ENCODE results near the gene CHP1. TPM values are rescaled to one million over a fixed set of nuclear protein-coding genes. Genes with fewer than 3 reads are reported as not detected.
"Not testable (repeated sequence)": the region's sequence is repeated elsewhere in the genome, so short reads cannot be mapped to it uniquely, and the experiment has no call there.

Gene CHP1
- total RNA-seq, 2 donors from 2014 or later, result 45.0 to 46.7 TPM

DNA sequence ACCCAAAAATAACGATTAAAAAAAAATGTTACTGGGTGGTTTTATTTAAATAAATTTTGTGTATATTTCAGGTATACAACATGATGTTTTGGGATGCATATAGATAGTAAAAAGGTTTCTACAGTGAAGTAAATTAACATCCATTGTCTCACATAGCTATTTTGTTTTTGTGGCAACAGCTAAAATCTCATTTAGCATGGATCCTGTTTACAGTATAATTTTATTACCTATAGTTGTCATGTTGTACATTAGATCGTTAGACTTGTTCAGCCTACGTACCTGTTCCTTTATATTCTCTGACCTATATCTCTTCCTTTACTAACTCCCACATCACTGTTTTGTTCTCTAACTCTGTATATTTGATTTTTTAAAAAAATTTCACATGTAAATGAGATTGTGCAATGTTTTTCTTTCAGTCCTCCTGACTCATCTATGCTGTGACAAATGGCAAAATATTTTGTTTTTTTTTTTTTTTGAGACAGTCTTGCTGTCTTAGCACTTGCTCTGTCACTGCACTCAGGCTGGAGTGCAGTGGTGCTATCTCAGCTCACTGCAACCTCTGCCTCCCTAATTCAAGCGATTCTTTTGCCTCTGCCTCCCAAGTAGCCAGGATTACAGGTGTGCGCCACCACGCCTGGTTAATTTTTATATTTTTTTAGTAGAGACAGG, 55.7 kb downstream of the CHP1 start:
- H3K4me1 Mint-ChIP-seq (ENCODE audit: low read depth), result peaks cover 56% of the 10 kb centered on the region
- no peaks in the 10 kb centered on the region for H3K27me3 Mint-ChIP-seq (ENCODE audit: low read depth)
- no peak for ATAC-seq (replicated peaks in 1 of 2)
- no peak for DNase-seq
- no peaks in the 10 kb centered on the region for H3K9me3 Mint-ChIP-seq
- H3K36me3 Mint-ChIP-seq (ENCODE audit: insufficient read depth in 2 of 2), result peaks cover 20 to 36% of the 10 kb centered on the region in 2 donors
- peak overlapping the region; percentile 93 for H3K27ac Mint-ChIP-seq
- H3K4me3 Mint-ChIP-seq, result peak overlapping the region; percentile 36 to 76

DNA sequence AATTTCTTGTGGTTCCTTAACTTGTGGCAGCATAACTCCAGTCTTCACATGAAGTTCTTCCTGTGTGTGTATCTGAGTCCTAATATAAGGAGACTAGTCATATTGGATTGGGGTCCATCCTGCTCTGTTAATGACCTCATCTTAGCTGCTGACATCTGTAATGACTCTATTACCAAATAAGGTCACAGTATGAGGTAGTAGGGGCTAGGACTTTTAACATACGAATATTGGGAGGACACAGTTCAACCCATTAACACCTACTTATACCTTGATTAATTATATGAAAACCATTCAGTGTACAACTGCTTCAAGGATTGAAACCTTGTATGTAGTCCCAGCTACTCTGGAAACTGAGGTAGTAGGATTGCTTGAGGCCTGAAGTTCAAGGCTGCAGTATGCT, 57.4 kb downstream of the CHP1 start:
- peaks cover 43% of the 10 kb centered on the region for H3K4me1 Mint-ChIP-seq (ENCODE audit: low read depth)
- H3K27me3 Mint-ChIP-seq (ENCODE audit: low read depth), result no peaks in the 10 kb centered on the region
- ATAC-seq (replicated peaks in 1 of 2), result no peak
- H3K9me3 Mint-ChIP-seq, result no peaks in the 10 kb centered on the region
- peak overlapping the region in 1 of 2 donors; percentile 12 for H3K4me3 Mint-ChIP-seq
- DNase-seq, result no peak
- H3K27ac Mint-ChIP-seq, result peak overlapping the region; percentile 42
- H3K36me3 Mint-ChIP-seq (ENCODE audit: insufficient read depth in 2 of 2), result peaks cover 20 to 38% of the 10 kb centered on the region in 2 donors

DNA sequence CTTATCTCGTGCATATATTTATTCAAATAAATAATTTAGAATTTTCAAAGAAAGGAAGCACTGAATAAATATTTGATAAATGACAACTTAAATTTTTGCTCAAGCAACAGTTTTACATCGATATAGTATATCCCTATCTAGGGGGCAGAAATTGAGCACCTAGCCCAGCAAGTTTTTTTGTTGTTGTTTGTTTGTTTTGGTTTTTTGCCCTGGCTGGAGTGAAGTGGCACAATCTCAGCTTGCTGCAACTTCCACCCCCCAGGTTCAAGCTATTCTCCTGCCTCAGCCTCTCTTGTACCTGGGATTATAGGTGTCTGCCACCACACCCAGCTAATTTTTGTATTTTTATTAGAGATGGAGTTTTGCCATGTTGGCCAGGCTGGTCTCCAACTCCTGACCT, 58.9 kb downstream of the CHP1 start:
- peaks cover 46% of the 10 kb centered on the region for H3K4me1 Mint-ChIP-seq (ENCODE audit: low read depth)
- DNase-seq (no peak), ATAC-seq (replicated peaks in 1 of 2) (no peak)
- H3K9me3 Mint-ChIP-seq, result no peaks in the 10 kb centered on the region
- peaks cover 11 to 31% of the 10 kb centered on the region in 2 donors for H3K36me3 Mint-ChIP-seq (ENCODE audit: insufficient read depth in 2 of 2)
- H3K4me3 Mint-ChIP-seq, result no peak overlapping the region
- H3K27ac Mint-ChIP-seq, result no peak overlapping the region
- H3K27me3 Mint-ChIP-seq (ENCODE audit: low read depth), result no peaks in the 10 kb centered on the region

DNA sequence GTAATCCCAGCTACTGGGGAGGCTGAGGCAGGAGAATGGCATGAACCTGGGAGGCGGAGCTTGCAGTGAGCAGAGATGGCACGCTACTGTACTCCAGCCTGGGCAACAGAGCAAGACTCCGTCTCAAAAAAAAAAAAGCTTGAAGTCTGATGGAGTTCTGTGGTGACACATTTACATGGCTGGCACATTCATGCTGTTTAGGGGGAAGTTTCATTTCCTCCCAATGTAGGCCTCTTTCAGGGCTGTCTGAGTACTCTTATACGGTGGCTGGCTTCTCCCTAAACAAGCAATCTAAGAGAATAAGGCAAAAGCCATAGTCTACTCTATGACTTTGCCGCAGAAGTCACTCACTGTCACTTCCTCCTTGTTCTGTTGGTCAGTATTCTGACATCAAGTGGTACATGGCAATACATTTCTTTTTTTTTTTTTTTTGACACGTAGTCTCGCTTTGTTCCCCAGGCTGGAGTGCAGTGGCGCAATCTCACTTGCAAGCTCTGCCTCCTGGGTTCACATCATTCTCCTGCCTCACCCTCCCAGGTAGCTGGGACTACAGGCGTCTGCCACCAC, 60.1 kb downstream of the CHP1 start:
- H3K4me3 Mint-ChIP-seq, result no peak overlapping the region
- peak overlapping the region; percentile 33 for H3K27ac Mint-ChIP-seq
- peaks cover 6 to 22% of the 10 kb centered on the region in 2 donors for H3K36me3 Mint-ChIP-seq (ENCODE audit: insufficient read depth in 2 of 2)
- H3K4me1 Mint-ChIP-seq (ENCODE audit: low read depth), result peaks cover 34% of the 10 kb centered on the region
- DNase-seq (no peak), ATAC-seq (replicated peaks in 1 of 2) (peak; percentile 39 to 66)
- H3K9me3 Mint-ChIP-seq, result no peaks in the 10 kb centered on the region
- no peaks in the 10 kb centered on the region for H3K27me3 Mint-ChIP-seq (ENCODE audit: low read depth)

DNA sequence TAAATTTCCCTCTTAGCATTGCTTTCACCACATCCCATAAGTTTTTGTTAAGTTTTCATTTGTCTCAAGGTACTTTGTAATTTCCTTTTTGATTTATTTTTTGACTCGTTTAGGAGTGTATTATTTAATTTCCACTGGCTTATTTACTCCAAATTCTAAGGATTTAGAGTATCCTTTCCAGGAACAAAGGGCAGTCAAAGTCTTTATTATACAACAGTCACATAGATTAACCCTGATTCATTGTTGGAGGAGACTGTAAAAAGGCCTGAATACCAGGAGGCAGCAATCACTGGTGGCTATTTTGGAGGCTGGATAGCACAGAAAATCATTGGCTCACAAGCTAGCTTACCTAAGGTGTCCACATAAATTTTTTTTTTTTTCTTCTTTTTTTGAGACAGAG, 61.5 kb downstream of the CHP1 start:
- Mint-ChIP-seq H3K9me3 (no peaks in the 10 kb centered on the region), H3K4me3 (no peak overlapping the region), H3K4me1 (ENCODE audit: low read depth) (peaks cover 20% of the 10 kb centered on the region), H3K27me3 (ENCODE audit: low read depth) (no peaks in the 10 kb centered on the region), H3K36me3 (ENCODE audit: insufficient read depth in 2 of 2) (peaks cover 0 to 14% of the 10 kb centered on the region in 2 donors), H3K27ac (peak overlapping the region; percentile 86)
- no peak for ATAC-seq (replicated peaks in 1 of 2)
- DNase-seq, result no peak

DNA sequence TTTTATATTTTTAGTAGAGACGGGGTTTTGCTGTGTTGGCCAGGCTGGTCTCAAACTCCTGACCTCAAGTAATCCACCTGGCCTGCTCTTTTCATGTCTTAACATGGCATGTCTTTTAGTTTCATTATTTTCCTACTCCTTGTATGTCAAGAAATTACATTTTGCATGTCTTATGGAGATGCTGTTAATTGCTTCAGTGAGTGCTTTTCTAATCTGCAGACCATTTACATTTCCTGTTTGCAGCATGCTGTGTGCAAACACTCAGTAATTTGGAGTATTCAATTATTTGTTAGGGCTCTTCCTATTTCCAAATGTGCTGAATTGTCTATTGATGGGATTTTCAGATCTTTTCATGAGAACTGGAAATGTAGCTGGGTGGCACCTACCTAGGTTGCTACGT, 70.1 kb downstream of the CHP1 start:
- H3K27ac Mint-ChIP-seq, result peak overlapping the region; percentile 9
- not testable (repeated sequence) for H3K9me3 Mint-ChIP-seq; H3K4me1 Mint-ChIP-seq (ENCODE audit: low read depth); H3K4me3 Mint-ChIP-seq; ATAC-seq (replicated peaks in 1 of 2); H3K27me3 Mint-ChIP-seq (ENCODE audit: low read depth); DNase-seq
- peaks cover 8 to 13% of the 10 kb centered on the region in 2 donors for H3K36me3 Mint-ChIP-seq (ENCODE audit: insufficient read depth in 2 of 2)

DNA sequence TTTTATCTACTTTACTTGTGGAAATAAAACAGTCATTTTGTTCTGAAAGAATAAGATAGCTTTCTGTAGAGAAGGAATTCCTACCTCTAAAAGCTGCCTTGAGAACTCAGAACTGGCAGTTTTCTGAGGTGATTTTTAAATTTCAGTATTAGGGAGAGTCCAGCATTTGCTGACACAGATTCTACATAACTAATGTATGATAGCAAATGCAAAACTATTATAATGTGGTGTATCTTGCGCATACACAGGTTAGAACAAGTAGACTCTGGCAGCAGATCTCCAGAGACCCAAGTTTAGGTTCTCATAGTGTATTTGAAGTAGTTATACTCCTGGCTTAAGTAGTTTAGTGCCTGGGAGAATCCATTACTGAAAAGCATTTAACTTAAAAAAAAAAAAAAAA, 70.5 kb downstream of the CHP1 start:
- Mint-ChIP-seq H3K36me3 (ENCODE audit: insufficient read depth in 2 of 2) (peaks cover 8 to 12% of the 10 kb centered on the region in 2 donors), H3K27ac (peak overlapping the region; percentile 9)
- no peak for ATAC-seq (replicated peaks in 1 of 2)

DNA sequence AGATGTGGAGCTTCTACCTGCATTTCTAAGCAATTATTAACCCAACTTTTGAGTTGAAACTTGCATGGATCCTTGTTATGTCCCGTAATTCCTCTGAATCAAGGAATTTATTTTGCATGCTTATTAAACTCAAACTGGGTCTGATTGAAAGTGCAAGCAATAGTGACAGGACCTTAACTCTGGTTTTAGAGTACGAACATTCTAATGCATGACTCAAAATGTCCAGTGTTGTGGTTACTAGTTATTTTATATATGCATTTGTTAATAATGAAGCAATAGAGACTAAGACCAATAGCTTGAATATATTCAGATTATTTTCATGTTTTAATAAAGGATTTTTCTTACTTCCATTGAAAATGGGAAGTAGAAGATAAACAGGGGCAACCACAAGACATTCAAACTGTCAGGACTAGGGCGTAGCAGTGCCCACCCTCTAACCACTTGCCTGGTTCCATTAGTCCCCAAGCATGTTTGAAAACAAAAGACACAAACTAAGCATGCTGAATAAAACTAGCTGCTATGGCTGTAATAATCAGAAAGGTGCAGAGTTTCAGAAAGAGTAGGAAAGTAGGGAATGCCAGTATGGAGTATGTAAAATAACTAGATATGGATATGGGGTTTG, 73.2 kb downstream of the CHP1 start:
- H3K27me3 Mint-ChIP-seq (ENCODE audit: low read depth), result no peaks in the 10 kb centered on the region
- peaks cover 4 to 13% of the 10 kb centered on the region in 2 donors for H3K36me3 Mint-ChIP-seq (ENCODE audit: insufficient read depth in 2 of 2)
- H3K4me1 Mint-ChIP-seq (ENCODE audit: low read depth), result peaks cover 11% of the 10 kb centered on the region
- H3K27ac Mint-ChIP-seq, result no peak overlapping the region
- ATAC-seq (replicated peaks in 1 of 2), result no peak
- no peaks in the 10 kb centered on the region for H3K9me3 Mint-ChIP-seq
- DNase-seq, result no peak
- no peak overlapping the region for H3K4me3 Mint-ChIP-seq

More for the DNA sequence above, 70.5 kb downstream of the CHP1 start:
- H3K4me3 Mint-ChIP-seq, result no peak overlapping the region
- H3K9me3 Mint-ChIP-seq, result no peaks in the 10 kb centered on the region
- H3K4me1 Mint-ChIP-seq (ENCODE audit: low read depth), result peaks cover 10% of the 10 kb centered on the region
- no peak for DNase-seq
- H3K27me3 Mint-ChIP-seq (ENCODE audit: low read depth), result no peaks in the 10 kb centered on the region

DNA sequence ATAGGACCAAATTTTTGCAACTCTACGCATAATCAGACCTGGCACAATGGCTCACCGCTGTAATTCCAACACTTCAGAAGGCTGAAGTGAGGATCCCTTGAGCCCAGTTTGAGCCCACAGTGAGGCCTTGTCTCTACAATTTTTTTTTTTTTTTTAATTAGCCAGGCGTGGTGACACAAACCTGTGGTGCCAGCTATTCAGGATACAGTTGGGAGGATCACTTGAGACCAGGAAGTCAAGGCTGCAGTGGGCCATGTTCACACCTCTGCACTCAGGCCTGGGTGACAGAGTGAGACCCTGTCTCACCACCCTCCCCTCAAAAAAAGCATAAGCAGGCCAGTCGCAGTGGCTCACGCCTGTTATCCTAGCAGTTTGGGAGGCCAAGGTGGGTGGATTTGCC, 76.6 kb downstream of the CHP1 start:
- Mint-ChIP-seq H3K27me3 (ENCODE audit: low read depth) (no peaks in the 10 kb centered on the region), H3K9me3 (no peaks in the 10 kb centered on the region), H3K4me1 (ENCODE audit: low read depth) (peaks cover 5% of the 10 kb centered on the region), H3K27ac (no peak overlapping the region), H3K36me3 (ENCODE audit: insufficient read depth in 2 of 2) (peaks cover 0 to 10% of the 10 kb centered on the region in 2 donors), H3K4me3 (no peak overlapping the region)
- DNase-seq (no peak), ATAC-seq (replicated peaks in 1 of 2) (no peak)

DNA sequence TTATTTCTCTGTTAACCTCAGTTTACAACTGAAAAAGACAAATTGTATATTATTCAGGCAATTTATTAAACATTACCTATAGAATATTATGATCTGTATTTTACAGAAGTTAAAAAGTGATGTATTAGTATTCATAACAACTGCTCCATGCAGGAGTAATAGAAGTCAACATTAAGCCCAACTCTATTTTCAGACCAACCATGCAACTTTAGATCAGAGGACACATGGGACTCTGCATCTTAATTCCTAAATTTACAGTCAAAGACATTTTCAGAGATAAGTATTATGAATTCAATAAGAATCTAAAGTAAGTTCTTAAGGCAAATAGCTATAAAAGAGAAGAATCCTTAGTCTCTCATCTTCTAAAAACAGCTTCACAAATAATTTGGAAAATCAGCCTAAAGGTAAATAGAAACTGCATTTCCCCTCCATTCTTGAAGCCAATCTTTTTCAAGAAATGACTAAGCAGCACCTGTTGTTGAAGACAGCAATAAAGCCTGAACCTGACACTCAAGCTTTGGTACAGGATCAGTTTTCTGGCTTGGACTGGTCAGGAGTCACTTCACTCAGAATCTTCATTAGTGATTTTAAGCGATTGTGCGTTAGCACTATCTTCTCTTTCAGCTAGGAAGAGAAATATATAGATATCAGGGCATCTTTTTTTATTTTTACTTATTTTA, 78.3 kb downstream of the CHP1 start:
- peaks cover 0 to 13% of the 10 kb centered on the region in 2 donors for H3K36me3 Mint-ChIP-seq (ENCODE audit: insufficient read depth in 2 of 2)
- no peaks in the 10 kb centered on the region for H3K27me3 Mint-ChIP-seq (ENCODE audit: low read depth)
- H3K9me3 Mint-ChIP-seq, result no peaks in the 10 kb centered on the region
- H3K4me3 Mint-ChIP-seq, result no peak overlapping the region
- ATAC-seq (replicated peaks in 1 of 2) (no peak), DNase-seq (no peak)
- peaks cover 5% of the 10 kb centered on the region for H3K4me1 Mint-ChIP-seq (ENCODE audit: low read depth)
- no peak overlapping the region for H3K27ac Mint-ChIP-seq

DNA sequence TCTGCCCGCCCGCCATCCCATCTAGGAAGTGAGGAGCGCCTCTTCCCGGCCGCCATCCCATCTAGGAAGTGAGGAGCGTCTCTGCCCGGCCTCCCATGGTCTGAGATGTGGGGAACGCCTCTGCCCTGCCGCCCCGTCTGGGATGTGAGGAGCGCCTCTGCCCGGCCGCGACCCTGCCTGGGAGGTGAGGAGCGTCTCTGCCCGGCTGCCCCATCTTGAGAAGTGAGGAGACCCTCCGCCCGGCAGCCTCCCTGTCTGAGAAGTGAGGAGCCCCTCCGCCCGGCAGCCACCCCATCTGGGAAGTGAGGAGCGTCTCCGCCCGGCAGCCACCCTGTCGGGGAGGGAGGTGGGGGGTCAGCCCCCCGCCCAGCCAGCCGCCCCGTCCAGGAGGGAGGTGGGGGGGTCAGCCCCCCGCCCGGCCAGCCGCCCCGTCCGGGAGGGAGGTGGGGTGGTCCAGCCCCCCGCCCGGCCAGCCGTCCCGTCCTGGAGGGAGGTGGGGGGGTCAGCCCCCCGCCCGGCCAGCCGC, 89.8 kb downstream of the CHP1 start:
- H3K4me3 Mint-ChIP-seq; H3K27me3 Mint-ChIP-seq (ENCODE audit: low read depth); ATAC-seq (replicated peaks in 1 of 2); H3K9me3 Mint-ChIP-seq; H3K27ac Mint-ChIP-seq; DNase-seq: not testable (repeated sequence)
- Mint-ChIP-seq H3K36me3 (ENCODE audit: insufficient read depth in 2 of 2) (peaks cover 0 to 10% of the 10 kb centered on the region in 2 donors), H3K4me1 (ENCODE audit: low read depth) (peaks cover 18% of the 10 kb centered on the region)

DNA sequence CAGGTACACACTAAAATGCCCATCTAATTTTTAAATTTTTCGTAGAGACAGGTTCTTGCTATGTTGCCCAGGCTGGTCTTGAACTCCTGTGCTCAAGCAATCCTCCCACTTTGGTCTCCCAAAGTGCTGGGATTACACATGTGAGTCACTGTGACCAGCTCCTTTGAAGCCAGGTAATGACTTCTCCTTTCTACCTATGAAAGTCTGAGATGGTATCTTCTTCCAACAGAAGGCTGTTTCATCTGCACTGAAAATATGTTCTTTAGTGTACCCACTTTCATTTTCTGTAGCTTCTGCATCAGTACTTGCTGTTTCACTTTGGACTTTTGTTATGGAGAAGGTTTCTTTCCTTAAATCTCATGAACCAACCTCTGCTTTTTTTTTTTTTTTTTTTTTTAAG, 92.5 kb downstream of the CHP1 start:
- no peak for DNase-seq
- peak; percentile 60 to 72 for ATAC-seq (replicated peaks in 1 of 2)
- Mint-ChIP-seq H3K9me3 (no peaks in the 10 kb centered on the region), H3K4me3 (peak overlapping the region in 1 of 2 donors; percentile 34), H3K36me3 (ENCODE audit: insufficient read depth in 2 of 2) (peaks cover 0 to 9% of the 10 kb centered on the region in 2 donors), H3K27me3 (ENCODE audit: low read depth) (no peaks in the 10 kb centered on the region), H3K4me1 (ENCODE audit: low read depth) (peaks cover 18% of the 10 kb centered on the region), H3K27ac (no peak overlapping the region)

DNA sequence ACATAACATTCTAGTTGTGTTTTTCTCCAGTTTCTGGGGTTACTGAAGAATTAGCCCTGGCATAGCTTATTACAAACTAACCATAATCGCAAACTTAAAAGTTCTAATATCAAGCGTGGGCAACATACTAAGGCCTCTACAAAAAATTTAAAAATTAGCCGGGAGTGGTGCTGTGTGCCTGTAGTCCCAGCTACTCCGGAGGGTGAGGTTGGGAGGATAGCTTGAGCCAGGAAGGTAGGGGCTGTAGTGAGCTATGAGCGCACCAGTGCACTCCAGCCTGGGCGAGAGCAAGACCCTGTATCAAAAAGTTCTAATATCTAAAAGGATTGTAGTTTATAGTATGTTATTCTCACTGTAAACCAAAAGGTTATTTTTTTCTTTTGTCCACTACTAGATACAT, 100.2 kb downstream of the CHP1 start:
- no peaks in the 10 kb centered on the region for H3K27me3 Mint-ChIP-seq (ENCODE audit: low read depth)
- H3K9me3 Mint-ChIP-seq, result no peaks in the 10 kb centered on the region
- no peak for ATAC-seq (replicated peaks in 1 of 2)
- H3K36me3 Mint-ChIP-seq (ENCODE audit: insufficient read depth in 2 of 2), result peaks cover 1 to 12% of the 10 kb centered on the region in 2 donors
- H3K4me3 Mint-ChIP-seq, result peak overlapping the region; percentile 88 to 96
- DNase-seq, result no peak
- H3K4me1 Mint-ChIP-seq (ENCODE audit: low read depth), result peaks cover 28% of the 10 kb centered on the region
- peak overlapping the region; percentile 84 for H3K27ac Mint-ChIP-seq

Measured in activated T-cell treated with anti-CD3 and anti-CD28 coated beads, Interleukin-2, amount 50 U/mL, for 72 hours (primary cell).